Lower leg skin (tissue), 4 donors: ENCODE measurements around the gene RELT. TPM values are rescaled to one million over a fixed set of nuclear protein-coding genes. Genes with fewer than 3 reads are reported as not detected.

Experiments
- DNase-seq, 2 donors: peaks; one replicate each; pipeline ENCODE4 v3.0.0-alpha.2; 2019; ENCODE audit warnings: low spot score in 2 of 2
- H3K4me3 ChIP-seq: fragments of 200-600 bp; sonication (generic); 2 replicates; pipeline ENCODE4 v1.5.1; 2017; ENCODE audit warnings: mild to moderate bottlenecking, low read depth; ENCODE audit not compliant: poor library complexity, severe bottlenecking
- CTCF ChIP-seq, 3 donors: fragments of 450-650 bp; IDR thresholded peaks; one replicate each; pipeline ENCODE4 v1.5.1; 2016; ENCODE audit warnings: antibody characterized with exemption in 3 of 3, mild to moderate bottlenecking in 3 of 3, moderate library complexity in 2 of 3
- POLR2A ChIP-seq, 2 donors: fragments of 450-650 bp; IDR thresholded peaks; one replicate each; pipeline ENCODE4 v1.6.1; 2016 to 2017; ENCODE audit warnings: antibody characterized with exemption in 2 of 2, mild to moderate bottlenecking in 1 of 2, moderate library complexity in 1 of 2
- WGBS, 2 donors: methylation state at CpG; one replicate each; pipeline ENCODE4 v1.1.5; 2018; 5-methylcytosine and 5-hydroxymethylcytosine counted together
- intact Hi-C: fragments of 100-400 bp; cut with DNase I; formaldehyde crosslinking; loops from one replicate; pipeline ENCODE4 v1.15.0; 2023; ENCODE audit warnings: low total_unique reads
- total RNA-seq, 4 donors: library from RNA; depleted of rRNA; stranded (reverse); fragments of >200 nt; gene quantifications; one replicate each; pipeline ENCODE4 v1.1.0, GENCODE V29; 2016

Gene RELT
- total RNA-seq, 4 donors from 2014 or later, result 2.1 to 4.8 (median 4.4) TPM

- intact Hi-C loops, result loop anchor here (10.0 kb wide), 1 partner anchor 80 kb away; the partner anchor contains the start of gene ARHGEF17
- no peak overlapping the region for H3K4me3 ChIP-seq
- DNase-seq, result no peak
- TF ChIP-seq POLR2A (IDR thresholded peaks at IDR 0.05) (no peak), CTCF (IDR thresholded peaks at IDR 0.05) (no peak)
- WGBS, 2 donors, result 47 to 55% methylated on average over 21 of the region's 21 CpGs
These were observed 8.9 kb downstream of the RELT start for GRCh38 chr11:73384872-73385689.

- WGBS, 2 donors, result 75 to 80% methylated on average over 7 to 8 of the region's 8 CpGs
- DNase-seq, result no peak
These were observed 9.8 kb downstream of the RELT start for GRCh38 chr11:73386016-73386415.

GRCh38 chr11:73386546-73386945 lies 10.3 kb downstream of the RELT start:
- 91 to 92% methylated on average over 8 of the region's 8 CpGs for WGBS, 2 donors
- H3K4me3 ChIP-seq, result no peak overlapping the region
- intact Hi-C loops, result loop anchor here (10.0 kb wide), 1 partner anchor 82 kb away; the partner anchor contains the start of gene ARHGEF17
- DNase-seq, result no peak
- TF ChIP-seq CTCF (IDR thresholded peaks at IDR 0.05) (no peak), POLR2A (IDR thresholded peaks at IDR 0.05) (no peak)

More at GRCh38 chr11:73386016-73386415, 9.8 kb downstream of the RELT start:
- intact Hi-C loops, result loop anchor here (10.0 kb wide), 1 partner anchor 81 kb away; the partner anchor contains the start of gene ARHGEF17
- no peak overlapping the region for H3K4me3 ChIP-seq
- TF ChIP-seq POLR2A (IDR thresholded peaks at IDR 0.05) (no peak), CTCF (IDR thresholded peaks at IDR 0.05) (no peak)

GRCh38 chr11:73387594-73388264 lies 11.5 kb downstream of the RELT start:
- intact Hi-C loops, result loop anchor here (10.0 kb wide), 1 partner anchor 83 kb away; the partner anchor contains the start of gene ARHGEF17
- TF ChIP-seq POLR2A (IDR thresholded peaks at IDR 0.05), result no peak
- no peak for TF ChIP-seq CTCF (IDR thresholded peaks at IDR 0.05)
- DNase-seq, result no peak
- WGBS, 2 donors, result 93 to 94% methylated on average over 9 to 19 of the region's 21 CpGs
- no peak overlapping the region for H3K4me3 ChIP-seq

- intact Hi-C loops, result loop anchor here (10.0 kb wide), 1 partner anchor 84 kb away; the partner anchor contains the start of gene ARHGEF17
- DNase-seq, result no peak
- WGBS, 2 donors, result 39 to 52% methylated on average over 21 to 23 of the region's 23 CpGs
- TF ChIP-seq POLR2A (IDR thresholded peaks at IDR 0.05), result no peak
- no peak for TF ChIP-seq CTCF (IDR thresholded peaks at IDR 0.05)
- H3K4me3 ChIP-seq, result no peak overlapping the region
These were observed 12.3 kb downstream of the RELT start for GRCh38 chr11:73388265-73389133.
